CD4-positive, alpha-beta T cell treated with Interleukin-15 for 4 hours (primary cell): ENCODE results near the gene CSH2.
A peak's percentile ranks its signal among the peaks of the same experiment; 100 is the strongest.
"Not testable (repeated sequence)": the region's sequence is repeated elsewhere in the genome, so short reads cannot be mapped to it uniquely, and the experiment has no call there.

Experiments
- DNase-seq: peaks from one replicate; pipeline ENCODE4 v3.0.0-alpha.2; 2020; ENCODE audit warnings: low spot score

Gene CSH2

GRCh38 chr17:63896524-63897354 is 23.3 kb upstream of the CSH2 start, which contains the start of gene CSH1:
CSH1 (minus strand) TSS chr17:63896574; CDS start chr17:63896511, 63 bp downstream.
- DNase-seq = not testable (repeated sequence)

DNA sequence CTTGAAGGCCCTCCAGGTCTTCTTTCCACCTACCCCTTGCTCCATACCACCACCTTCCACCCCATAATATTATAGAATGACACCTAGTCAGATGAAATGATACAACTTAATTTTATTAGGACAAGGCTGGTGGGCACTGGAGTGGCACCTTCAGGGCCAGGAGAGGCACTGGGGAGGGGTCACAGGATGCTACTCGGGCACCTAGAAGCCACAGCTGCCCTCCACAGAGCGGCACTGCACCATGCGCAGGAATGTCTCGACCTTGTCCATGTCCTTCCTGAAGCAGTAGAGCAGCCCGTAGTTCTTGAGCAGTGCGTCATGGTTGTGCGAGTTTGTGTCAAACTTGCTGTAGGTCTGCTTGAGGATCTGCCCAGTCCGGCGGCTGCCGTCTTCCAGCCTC is 21.3 kb upstream of the CSH2 start:
- not testable (repeated sequence) for DNase-seq

DNA sequence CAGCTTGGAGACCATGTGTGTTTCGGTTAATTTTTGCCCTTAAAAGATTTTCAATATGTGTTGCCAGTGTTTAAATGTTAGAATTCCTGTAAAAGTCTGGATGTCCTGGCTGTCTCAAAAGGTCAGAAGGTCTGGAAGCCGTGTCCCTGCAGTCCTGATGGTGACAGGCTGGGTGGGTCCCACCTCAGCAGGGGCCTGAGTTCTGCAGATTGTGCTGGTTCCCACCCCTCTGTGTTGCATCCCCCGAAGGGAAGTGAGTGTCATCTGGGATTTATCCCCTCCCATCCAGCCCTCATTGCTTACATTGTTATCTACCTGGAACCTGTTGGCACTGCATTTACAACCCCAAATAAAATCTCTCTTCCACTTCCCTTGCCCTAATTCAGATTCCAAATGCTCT is 20.5 kb upstream of the CSH2 start:
- DNase-seq = not testable (repeated sequence)

DNA sequence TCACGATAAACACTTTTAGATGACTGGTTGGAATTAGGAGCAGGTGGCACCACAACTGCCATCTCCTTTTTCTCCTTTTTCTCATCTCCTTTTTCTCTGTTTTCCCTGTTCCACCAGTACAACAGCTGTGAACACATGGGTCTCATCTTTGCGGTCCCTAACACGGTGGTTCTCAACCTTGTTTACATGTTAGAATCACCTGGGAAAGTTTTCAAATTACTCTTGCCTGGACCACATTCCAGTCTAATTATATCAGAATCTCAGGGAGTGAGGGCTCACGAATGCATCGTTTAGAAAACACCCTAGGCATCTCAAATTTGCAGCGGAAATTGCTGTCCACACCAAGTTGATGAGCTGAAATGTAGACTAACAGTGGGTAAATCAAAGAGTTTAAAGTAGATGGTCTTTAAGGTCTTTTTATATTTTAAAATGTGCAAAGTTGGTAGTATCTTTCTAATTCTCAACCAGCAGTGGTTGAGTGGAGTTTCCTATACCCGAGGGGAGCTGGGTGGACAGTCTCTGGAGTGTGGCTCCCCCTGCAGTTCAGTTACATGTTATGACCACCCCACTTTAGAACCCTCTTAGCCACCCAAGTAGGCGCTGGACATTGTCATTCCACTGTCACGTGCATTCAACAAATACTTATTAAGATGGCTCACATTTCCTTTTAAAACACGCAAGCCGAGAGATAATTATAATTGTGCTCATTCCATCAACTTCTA is 19.0 kb upstream of the CSH2 start:
- not testable (repeated sequence) for DNase-seq

GRCh38 chr17:63889026-63889848 is 15.8 kb upstream of the CSH2 start:
- peak; percentile 27 for DNase-seq

DNA sequence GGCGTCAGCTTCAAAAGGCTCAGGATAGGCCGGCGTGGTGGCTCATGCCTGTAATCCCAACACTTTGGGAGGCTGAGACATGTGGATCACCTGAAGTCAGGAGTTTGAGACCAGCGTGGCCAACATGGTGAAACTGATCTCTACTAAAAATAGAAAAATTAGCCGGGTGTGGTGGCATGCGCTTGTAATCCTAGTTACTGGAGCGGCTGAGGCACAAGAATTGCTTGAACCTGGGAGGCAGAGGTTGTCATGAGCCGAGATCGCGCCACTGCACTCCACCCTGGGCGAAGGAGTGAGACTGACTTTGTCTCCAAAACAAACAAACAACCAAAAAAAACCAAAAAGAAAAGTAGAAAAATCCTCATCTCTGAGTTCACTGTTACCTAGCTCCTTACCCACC is 11.6 kb upstream of the CSH2 start:
- DNase-seq = not testable (repeated sequence)

DNA sequence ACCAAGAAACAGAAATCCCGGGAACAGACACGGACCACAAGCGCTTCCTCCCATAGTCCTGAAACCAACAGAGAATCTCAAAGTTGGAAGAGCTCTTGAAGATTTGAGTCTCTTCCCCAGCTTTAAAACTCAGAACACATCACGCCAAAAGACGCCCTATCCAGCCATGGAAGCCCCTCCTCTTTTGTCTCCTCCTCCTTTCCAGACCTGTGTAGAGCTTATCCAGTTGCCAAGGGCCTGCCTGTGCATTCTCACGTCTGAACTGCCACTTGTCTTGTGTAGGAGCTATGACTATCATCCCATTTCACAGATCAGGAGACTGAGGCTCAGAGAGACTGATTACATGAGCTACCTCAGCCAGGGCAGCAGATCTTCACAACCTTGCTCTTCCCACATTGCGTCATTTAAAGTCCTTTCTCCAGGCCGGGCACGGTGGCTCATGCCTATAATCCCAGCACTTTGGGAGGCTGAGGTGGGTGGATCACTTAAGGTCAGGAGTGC is 9.2 kb upstream of the CSH2 start:
- not testable (repeated sequence) for DNase-seq

DNA sequence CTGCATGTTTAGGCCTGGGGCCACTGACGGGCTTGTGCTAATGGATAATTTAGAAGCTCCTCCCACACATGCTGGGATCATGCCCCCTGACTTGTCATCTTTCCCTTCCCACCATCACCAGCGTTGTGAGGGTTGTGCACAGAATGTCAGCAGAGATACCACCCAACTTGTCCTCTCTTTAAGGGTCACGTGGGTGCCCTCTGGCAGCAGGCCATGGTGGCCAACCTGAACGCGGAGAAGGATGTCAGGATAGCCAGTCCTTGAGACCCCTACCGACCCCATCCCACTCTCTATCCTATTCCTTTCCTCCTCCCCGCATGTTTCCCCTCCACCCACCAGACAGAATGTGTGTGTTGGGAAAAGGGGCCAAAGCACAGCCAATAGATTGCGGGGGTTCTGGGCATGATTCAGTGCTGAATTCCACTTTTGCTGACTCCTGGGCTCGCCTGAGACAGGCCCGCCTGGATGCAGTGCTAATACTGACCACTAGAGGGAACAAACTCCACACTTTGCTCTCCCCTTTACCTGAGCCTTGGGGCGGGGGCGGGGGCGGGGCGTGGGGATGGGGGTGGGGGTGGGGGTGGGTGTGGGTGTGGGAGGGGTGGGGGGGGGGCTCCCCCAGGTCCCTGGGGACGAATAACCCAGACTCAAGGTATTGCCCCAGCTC is 8.6 kb upstream of the CSH2 start, which contains the start of gene GH2:
GH2 (minus strand) TSS at position 10 of the 667 bp plus-strand sequence. CDS start 143 bp downstream, outside the sequence.
- peak; percentile 68 for DNase-seq

GRCh38 chr17:63881337-63881736 is 7.9 kb upstream of the CSH2 start:
- not testable (repeated sequence) for DNase-seq

GRCh38 chr17:63880706-63881105 is 7.2 kb upstream of the CSH2 start:
- no peak for DNase-seq

DNA sequence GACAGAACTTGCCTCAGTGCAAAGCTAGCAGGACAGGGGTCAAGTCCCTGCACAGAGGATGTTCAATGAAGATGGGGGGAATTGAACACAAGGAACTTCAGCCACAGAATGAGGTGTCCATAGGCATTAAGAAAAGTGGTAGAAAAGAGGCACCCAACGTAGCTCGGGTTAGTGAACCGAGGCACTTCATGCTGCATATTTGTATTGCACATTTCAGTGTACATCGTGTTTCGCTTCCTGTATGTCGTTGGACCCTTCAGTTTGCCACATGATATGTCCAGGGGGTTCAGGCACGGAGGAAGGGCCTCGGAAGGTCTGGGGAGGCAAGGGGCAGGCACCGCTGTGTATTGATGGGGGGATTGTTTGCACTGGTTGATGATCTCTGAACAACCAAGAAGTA is 4.9 kb upstream of the CSH2 start:
- DNase-seq = not testable (repeated sequence)

DNA sequence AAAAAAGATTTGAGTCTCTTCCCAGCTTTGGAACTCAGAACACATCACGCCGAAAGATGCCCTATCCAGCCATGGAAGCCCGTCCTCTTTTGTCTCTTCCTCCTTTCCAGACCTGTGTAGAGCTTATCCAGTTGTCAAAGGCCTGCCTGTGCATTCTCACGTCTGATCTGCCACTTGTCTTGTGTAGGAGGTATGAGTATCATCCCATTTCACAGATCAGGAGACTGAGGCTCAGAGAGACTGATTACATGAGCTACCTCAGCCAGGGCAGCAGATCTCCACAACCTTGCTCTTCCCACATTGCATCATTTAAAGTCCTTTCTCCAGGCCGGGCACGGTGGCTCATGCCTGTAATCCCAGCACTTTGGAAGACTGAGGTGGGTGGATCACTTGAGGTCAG is 1.2 kb upstream of the CSH2 start:
- DNase-seq = not testable (repeated sequence)

DNA sequence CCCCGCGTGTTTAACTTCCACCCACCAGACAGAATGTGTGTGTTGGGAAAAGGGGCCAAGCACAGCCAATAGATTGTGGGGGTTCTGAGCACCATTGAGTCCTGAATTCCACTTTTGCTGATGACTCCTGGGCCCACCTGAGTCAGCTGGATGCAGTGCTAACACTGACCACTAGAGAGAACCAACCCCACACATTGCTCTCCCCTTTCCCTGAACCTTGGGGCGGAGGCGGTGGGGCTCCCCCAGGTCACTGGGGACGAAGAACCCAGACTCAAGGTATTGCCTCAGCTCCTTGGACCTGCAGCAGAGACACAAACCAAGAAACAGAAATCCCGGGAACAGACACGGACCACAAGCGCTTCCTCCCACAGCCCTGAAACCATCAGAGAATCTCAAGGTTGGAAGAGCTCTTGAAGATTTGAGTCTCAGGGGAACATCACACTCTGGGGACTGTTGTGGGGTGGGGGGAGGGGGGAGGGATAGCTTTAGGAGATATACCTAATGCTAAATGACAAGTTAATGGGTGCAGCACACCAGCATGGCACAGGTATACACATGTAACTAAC is 667 bp upstream of the CSH2 start:
- not testable (repeated sequence) for DNase-seq

GRCh38 chr17:63871646-63872365 is 1.7 kb downstream of the CSH2 start:
- not testable (repeated sequence) for DNase-seq

DNA sequence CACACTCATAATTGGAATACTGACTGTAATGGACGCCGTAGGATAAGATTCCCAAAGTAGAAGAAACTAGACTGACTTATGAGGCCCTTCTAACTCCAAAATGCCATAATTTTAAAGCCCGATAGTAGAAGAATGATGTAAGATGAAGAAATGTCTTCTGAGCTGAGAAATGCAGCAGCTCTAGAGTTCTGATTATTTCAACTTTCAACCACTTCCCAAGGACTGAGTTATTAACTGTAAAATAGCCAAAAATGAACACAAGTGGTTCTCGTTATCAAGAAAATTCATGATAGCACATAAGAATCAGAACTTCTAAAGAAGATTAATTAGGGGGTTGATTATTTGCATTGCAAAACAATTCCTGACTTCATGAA is 3.2 kb downstream of the CSH2 start:
- DNase-seq = not testable (repeated sequence)

DNA sequence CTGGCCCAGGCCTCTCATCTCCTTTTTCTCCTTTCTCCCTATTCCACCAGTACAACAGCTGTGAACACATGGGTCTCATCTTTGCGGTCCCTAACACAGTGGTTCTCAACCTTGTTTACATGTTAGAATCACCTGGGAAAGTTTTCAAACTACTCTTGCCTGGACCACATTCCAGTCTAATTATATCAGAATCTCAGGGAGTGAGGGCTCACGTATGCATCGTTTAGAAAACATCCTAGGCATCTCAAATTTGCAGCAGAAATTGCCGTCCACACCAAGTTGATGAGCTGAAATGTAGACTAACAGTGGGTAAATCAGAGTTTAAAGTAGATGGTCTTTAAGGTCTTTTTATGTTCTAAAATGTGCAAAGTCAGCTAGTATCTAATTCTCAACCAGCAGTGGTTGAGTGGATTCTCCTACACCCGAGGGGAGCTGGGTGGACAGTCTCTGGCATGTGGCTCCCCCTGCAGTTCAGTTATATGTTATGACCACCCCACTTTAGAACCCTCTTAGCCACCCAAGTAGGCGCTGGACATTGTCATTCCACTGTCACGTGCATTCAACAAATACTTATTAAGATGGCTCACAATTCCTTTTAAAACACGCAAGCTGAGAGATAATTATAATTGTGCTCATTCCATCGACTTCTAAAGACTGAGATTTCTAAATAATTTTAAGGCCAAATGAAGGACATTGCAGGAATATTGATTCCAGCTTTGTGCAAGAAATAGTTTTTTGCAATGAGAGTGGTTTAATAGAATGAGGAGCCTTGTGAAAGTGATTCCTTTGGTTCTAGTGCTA is 3.8 kb downstream of the CSH2 start:
- DNase-seq = not testable (repeated sequence)

GRCh38 chr17:63866625-63867024 is 6.9 kb downstream of the CSH2 start:
- not testable (repeated sequence) for DNase-seq

- no peak for DNase-seq
Observed at GRCh38 chr17:63859257-63859656, 14.2 kb downstream of the CSH2 start.

DNA sequence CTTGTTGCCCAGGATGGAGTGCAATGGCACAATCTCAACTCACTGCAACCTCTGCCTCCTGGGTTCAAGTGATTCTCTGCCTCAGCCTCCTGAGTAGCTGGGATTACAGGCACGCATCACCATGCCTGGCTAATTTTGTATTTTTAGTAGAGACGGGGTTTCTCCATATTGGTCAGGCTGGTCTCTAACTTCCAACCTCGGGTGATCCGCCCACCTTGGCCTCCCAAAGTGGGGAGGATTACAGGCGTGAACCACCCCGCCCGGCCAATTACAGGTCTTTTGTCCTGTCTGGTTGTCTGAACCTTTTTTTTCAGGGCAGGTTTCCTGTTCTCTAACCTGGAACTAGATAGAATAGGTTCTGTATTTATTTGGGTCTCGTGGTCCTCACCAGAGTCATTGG is 17.1 kb downstream of the CSH2 start:
- DNase-seq = not testable (repeated sequence)
